CD4-positive, alpha-beta T cell (primary cell): Measurements from ENCODE around the gene MT1X. TPM values are rescaled to one million over a fixed set of nuclear protein-coding genes. Genes with fewer than 3 reads are reported as not detected.
"Not testable (repeated sequence)": the region's sequence is repeated elsewhere in the genome, so short reads cannot be mapped to it uniquely, and the experiment has no call there.

Experiments
- ATAC-seq: fragments of 200-7000 bp; cut with Tn5 transposase; one replicate; pipeline ENCODE4 v1.10.0; 2022; ENCODE audit warnings: mild to moderate bottlenecking; ENCODE audit not compliant: poor library complexity
- CTCF ChIA-PET: fragments of 350-600 bp; sonication (Branson Sonifier 250); formaldehyde crosslinking; loops from one replicate; lab custom pipeline; 2021; ENCODE audit warnings: antibody characterized with exemption, inconsistent platforms; lab: Charles Lee
- POLR2A ChIA-PET: fragments of 350-600 bp; sonication (Branson Sonifier 250); formaldehyde crosslinking; loops from one replicate; lab custom pipeline; 2021; ENCODE audit warnings: antibody characterized with exemption, inconsistent platforms; lab: Charles Lee
- DNase-seq, 14 experiments: peaks; one replicate each; pipeline ENCODE4 v3.0.0-alpha.2; 2013 to 2020; ENCODE audit warnings: mixed read lengths in 2 of 14
- H3K27ac ChIP-seq, 2 donors: one replicate each; pipeline versions ENCODE4 v1.5.1 to v1.7.0; 2013; ENCODE audit warnings: low read length in 2 of 2, low read depth in 1 of 2, mild to moderate bottlenecking in 1 of 2
- H3K27me3 ChIP-seq, 2 experiments: 1 replicate in 1 of 2; 2 replicates in 1 of 2; pipeline versions ENCODE4 v1.6.1 to v1.7.0; 2013; ENCODE audit warnings: low read length in 2 of 2, control low read depth in 1 of 2, mild to moderate bottlenecking in 1 of 2, moderate library complexity in 1 of 2; ENCODE audit not compliant: insufficient read depth in 2 of 2, control insufficient read depth in 1 of 2
- H3K36me3 ChIP-seq: one replicate; pipeline ENCODE4 v1.6.1; 2013; ENCODE audit warnings: low read length, control low read depth; ENCODE audit not compliant: insufficient read depth
- H3K4me1 ChIP-seq: one replicate; pipeline ENCODE4 v1.6.1; 2013; ENCODE audit warnings: low read length, control low read depth; ENCODE audit not compliant: insufficient read depth
- H3K4me3 ChIP-seq: one replicate; pipeline ENCODE4 v1.5.1; 2013; ENCODE audit warnings: mild to moderate bottlenecking, low read length, moderate library complexity
- H3K9me3 ChIP-seq, 2 experiments: 1 replicate in 1 of 2; 2 replicates in 1 of 2; pipeline versions ENCODE4 v1.6.1 to v1.7.0; 2013; ENCODE audit warnings: low read length in 2 of 2, mild to moderate bottlenecking in 2 of 2, control low read depth in 1 of 2, moderate library complexity in 1 of 2; ENCODE audit not compliant: control insufficient read depth in 1 of 2, insufficient read depth in 1 of 2
- H3K27ac Mint-ChIP-seq: one replicate; pipeline ENCODE4 v1.8.0; 2020; ENCODE audit warnings: mixed read lengths
- H3K27me3 Mint-ChIP-seq: one replicate; pipeline ENCODE4 v1.8.0; 2021; ENCODE audit warnings: mixed read lengths
- H3K36me3 Mint-ChIP-seq: one replicate; pipeline ENCODE4 v1.8.0; 2021; ENCODE audit warnings: low read depth, mixed read lengths
- H3K4me1 Mint-ChIP-seq: one replicate; pipeline ENCODE4 v1.8.0; 2021; ENCODE audit warnings: low read depth, mixed read lengths
- H3K4me3 Mint-ChIP-seq: one replicate; pipeline ENCODE4 v1.8.0; 2020; ENCODE audit warnings: mild to moderate bottlenecking, mixed read lengths
- H3K9me3 Mint-ChIP-seq: one replicate; pipeline ENCODE4 v1.8.0; 2020; ENCODE audit warnings: mixed read lengths
- intact Hi-C, 2 experiments: fragments of 100-400 bp; cut with DNase I in 1 of 2; cut with micrococcal nuclease in 1 of 2; formaldehyde crosslinking; loops; one replicate each; pipeline versions ENCODE4 v1.15.1 to v1.9.0; 2023 to 2025; cut with DNase I, micrococcal nuclease
- total RNA-seq, 174 experiments: library from RNA in 2 of 174; stranded (reverse) in 2 of 174; gene quantifications; one replicate each; pipeline ENCODE4 v1.2.3 and lab custom pipeline; 2021 to 2026
- TF ChIP-seq, protein P1 (sequence below): fragments of 200-600 bp; IDR thresholded peaks from one replicate; pipeline ENCODE4 v1.8.0; 2022; ENCODE audit warnings: antibody characterized with exemption, mild to moderate bottlenecking

MT1X gene
- total RNA-seq, 2 experiments from 2014 or later: 10.9 to 14.1 TPM

DNA sequence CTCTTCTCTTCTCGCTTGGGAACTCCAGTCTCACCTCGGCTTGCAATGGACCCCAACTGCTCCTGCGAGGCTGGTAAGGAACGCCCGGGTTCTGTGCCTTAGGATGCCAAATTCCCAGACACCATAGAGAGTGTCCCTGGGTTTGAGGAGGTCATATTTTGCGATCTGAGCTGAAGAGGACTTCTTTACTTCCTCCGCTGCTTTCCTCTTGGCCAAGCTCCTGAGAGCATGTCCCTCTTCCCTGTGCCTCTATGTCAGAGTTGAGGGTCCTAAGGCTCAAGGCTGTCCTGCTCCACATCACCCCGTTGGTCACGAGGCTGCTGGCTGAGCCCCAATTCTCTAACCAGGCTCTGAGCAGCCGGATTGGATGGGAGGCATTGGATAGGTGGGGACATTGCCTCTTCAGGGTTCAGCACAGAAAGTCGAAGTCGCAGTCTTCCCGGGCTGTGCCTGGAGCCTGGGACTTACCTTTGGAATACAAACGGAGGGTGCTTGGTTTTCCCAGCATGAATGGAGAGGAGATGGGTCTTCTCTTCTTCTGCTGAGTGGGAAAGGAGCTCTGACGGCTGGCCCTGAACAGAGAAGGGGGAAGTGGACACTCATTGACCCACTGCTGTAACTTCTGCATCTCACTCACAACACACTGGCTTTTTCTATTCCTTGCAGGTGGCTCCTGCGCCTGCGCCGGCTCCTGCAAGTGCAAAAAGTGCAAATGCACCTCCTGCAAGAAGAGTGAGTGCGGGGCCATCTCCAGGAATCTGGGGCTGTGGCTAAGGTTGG lies 12.2 kb upstream of the MT1X start:
- Histone ChIP-seq H3K9me3 (peaks cover 0 to 11% of the 10 kb centered on the region in 2 experiments), H3K27ac (no peak overlapping the region), H3K4me1 (peaks cover 20% of the 10 kb centered on the region), H3K4me3 (no peak overlapping the region), H3K36me3 (no peaks in the 10 kb centered on the region), H3K27me3 (peaks cover 44 to 59% of the 10 kb centered on the region in 2 experiments)
- no peaks in the 10 kb centered on the region for H3K36me3 Mint-ChIP-seq
- no peak for DNase-seq
- ChIA-PET CTCF (no interaction called here), POLR2A (interaction anchor here (1.4 to 2.4 kb wide), 2 partner anchors 13 to 62 kb away, joined by 4 to 11 read pairs; partner anchors contain the start of genes MT1X and MT2A)
- H3K4me1 Mint-ChIP-seq: peaks cover 22% of the 10 kb centered on the region
- TF ChIP-seq, protein P1, sequence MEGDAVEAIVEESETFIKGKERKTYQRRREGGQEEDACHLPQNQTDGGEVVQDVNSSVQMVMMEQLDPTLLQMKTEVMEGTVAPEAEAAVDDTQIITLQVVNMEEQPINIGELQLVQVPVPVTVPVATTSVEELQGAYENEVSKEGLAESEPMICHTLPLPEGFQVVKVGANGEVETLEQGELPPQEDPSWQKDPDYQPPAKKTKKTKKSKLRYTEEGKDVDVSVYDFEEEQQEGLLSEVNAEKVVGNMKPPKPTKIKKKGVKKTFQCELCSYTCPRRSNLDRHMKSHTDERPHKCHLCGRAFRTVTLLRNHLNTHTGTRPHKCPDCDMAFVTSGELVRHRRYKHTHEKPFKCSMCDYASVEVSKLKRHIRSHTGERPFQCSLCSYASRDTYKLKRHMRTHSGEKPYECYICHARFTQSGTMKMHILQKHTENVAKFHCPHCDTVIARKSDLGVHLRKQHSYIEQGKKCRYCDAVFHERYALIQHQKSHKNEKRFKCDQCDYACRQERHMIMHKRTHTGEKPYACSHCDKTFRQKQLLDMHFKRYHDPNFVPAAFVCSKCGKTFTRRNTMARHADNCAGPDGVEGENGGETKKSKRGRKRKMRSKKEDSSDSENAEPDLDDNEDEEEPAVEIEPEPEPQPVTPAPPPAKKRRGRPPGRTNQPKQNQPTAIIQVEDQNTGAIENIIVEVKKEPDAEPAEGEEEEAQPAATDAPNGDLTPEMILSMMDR: no peak
- intact Hi-C loops: no loop called here
- H3K4me3 Mint-ChIP-seq: no peak overlapping the region
- H3K27ac Mint-ChIP-seq: no peak overlapping the region
- H3K9me3 Mint-ChIP-seq: no peaks in the 10 kb centered on the region
- no peak for ATAC-seq
- H3K27me3 Mint-ChIP-seq: peaks cover 94% of the 10 kb centered on the region

DNA sequence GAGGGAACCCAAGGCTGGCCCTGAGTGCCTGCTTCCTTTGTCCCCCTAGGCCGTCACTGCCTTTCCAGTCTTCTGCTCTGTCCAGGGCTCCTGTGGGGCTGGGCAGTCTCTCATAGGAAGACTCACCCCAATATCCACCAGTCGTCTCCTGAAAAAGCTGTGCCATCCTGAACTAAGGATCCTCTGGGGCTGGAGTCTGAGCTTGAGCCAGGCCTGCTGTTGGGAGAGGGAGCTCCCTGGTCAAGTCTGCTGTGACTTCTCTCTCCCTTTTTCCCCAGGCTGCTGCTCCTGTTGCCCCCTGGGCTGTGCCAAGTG lies 11.7 kb upstream of the MT1X start:
- Mint-ChIP-seq H3K36me3 (no peaks in the 10 kb centered on the region), H3K4me3 (no peak overlapping the region), H3K27ac (no peak overlapping the region), H3K4me1 (peaks cover 28% of the 10 kb centered on the region), H3K27me3 (peaks cover 94% of the 10 kb centered on the region), H3K9me3 (no peaks in the 10 kb centered on the region)
- Histone ChIP-seq H3K27me3 (peaks cover 43 to 59% of the 10 kb centered on the region in 2 experiments), H3K4me3 (no peak overlapping the region), H3K27ac (no peak overlapping the region), H3K9me3 (peaks cover 0 to 11% of the 10 kb centered on the region in 2 experiments), H3K36me3 (no peaks in the 10 kb centered on the region), H3K4me1 (peaks cover 24% of the 10 kb centered on the region)
- POLR2A ChIA-PET: interaction anchor here (1.4 kb wide), 1 partner anchor 62 kb away, joined by 4 read pairs; the partner anchor contains the start of gene MT2A
- ATAC-seq (no peak), DNase-seq (no peak)
- CTCF ChIA-PET: no interaction called here
- TF ChIP-seq, protein P1: no peak
- intact Hi-C loops: no loop called here

DNA sequence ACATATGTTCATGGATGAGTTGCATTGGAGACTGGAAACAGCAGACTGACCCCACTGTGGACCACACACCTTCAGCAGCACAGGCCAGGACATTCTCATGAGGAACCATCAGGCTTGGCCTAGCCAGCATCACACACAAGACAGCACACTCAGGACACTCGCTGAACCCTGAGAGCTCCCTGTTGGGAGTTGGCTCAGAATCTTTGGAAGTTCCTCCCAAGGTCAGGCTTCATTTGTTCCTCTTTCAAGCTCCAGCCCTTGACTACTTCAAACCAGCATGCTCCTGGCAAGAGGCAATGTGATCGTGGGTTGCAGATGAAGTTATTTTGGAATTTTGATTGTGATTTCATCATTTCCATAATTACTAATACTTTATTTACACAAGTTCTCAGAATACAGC lies 10.6 kb upstream of the MT1X start:
- H3K27ac Mint-ChIP-seq, H3K36me3 ChIP-seq, H3K9me3 Mint-ChIP-seq, H3K4me3 Mint-ChIP-seq, ATAC-seq, H3K4me3 ChIP-seq, DNase-seq, intact Hi-C loops, H3K27ac ChIP-seq, H3K36me3 Mint-ChIP-seq, CTCF ChIA-PET: not testable (repeated sequence)
- peaks cover 86% of the 10 kb centered on the region for H3K27me3 Mint-ChIP-seq
- peaks cover 0 to 11% of the 10 kb centered on the region in 2 experiments for H3K9me3 ChIP-seq
- peaks cover 39% of the 10 kb centered on the region for H3K4me1 Mint-ChIP-seq
- POLR2A ChIA-PET: interaction anchor here (0.7 kb wide), 1 partner anchor 31 kb away, joined by 3 read pairs; no protein-coding TSS in a partner anchor
- peaks cover 37 to 52% of the 10 kb centered on the region in 2 experiments for H3K27me3 ChIP-seq
- peaks cover 32% of the 10 kb centered on the region for H3K4me1 ChIP-seq

DNA sequence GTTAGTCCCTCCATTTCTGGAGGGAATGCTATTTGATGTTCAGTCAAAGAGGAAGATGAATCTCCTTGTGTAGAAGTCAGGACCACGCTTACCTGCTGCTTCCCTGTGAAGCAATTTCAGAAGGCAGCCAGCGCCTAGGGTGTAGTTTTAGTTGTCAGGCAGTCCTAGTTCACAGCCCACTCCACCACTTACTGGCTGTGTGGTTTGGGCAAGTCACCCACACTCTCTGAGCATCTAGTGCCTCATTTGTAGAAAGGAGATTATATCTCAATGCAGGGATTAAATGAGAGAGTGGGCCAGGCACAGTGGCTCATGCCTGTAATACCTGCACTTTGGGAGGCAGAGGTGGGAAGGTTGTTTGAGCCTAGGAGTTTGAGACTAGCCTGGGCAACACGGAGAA lies 10.1 kb upstream of the MT1X start:
- intact Hi-C loops, DNase-seq, H3K9me3 Mint-ChIP-seq, H3K36me3 ChIP-seq, H3K36me3 Mint-ChIP-seq, H3K4me3 Mint-ChIP-seq, CTCF ChIA-PET, H3K27ac Mint-ChIP-seq, H3K27ac ChIP-seq, ATAC-seq, POLR2A ChIA-PET, H3K4me3 ChIP-seq: not testable (repeated sequence)
- H3K27me3 Mint-ChIP-seq: peaks cover 81% of the 10 kb centered on the region
- Histone ChIP-seq H3K9me3 (peaks cover 0 to 11% of the 10 kb centered on the region in 2 experiments), H3K4me1 (peaks cover 32% of the 10 kb centered on the region), H3K27me3 (peaks cover 36 to 48% of the 10 kb centered on the region in 2 experiments)
- peaks cover 39% of the 10 kb centered on the region for H3K4me1 Mint-ChIP-seq
